H1 (cell line): ENCODE results near the gene WDR48. TPM values are rescaled to one million over a fixed set of nuclear protein-coding genes. Genes with fewer than 3 reads are reported as not detected.

Source experiments
- CTCF ChIA-PET: fragments of 300-600 bp; sonication (Branson Sonifier 250); formaldehyde crosslinking; loops from one replicate; lab custom pipeline; 2021; ENCODE audit not compliant: partially characterized antibody; lab: Charles Lee
- POLR2A ChIA-PET: fragments of 300-600 bp; sonication (Branson Sonifier 250); formaldehyde crosslinking; loops from one replicate; lab custom pipeline; 2021; ENCODE audit warnings: inconsistent platforms; ENCODE audit not compliant: partially characterized antibody; lab: Charles Lee
- DNase-seq, 2 experiments: peaks; one replicate each; pipeline versions ENCODE4 v3.0.0 to v3.0.0-alpha.2; 2010 to 2022; ENCODE audit warnings: low spot score in 2 of 2, low read depth in 1 of 2, mixed read lengths in 1 of 2
- FAIRE-seq: peaks from 2 replicates; lab custom pipeline; 2011; peaks lifted over from hg19 to GRCh38; lab: Jason Lieb, UNC
- H2AFZ ChIP-seq: 2 replicates; pipeline ENCODE4 v1.8.1; 2012; ENCODE audit warnings: low read length, inconsistent platforms
- H2AK5ac ChIP-seq: 2 replicates; pipeline ENCODE4 v1.6.1; 2013; ENCODE audit warnings: low read depth, low read length
- H2BK120ac ChIP-seq: replicated peaks from 2 replicates; pipeline ENCODE3; 2013; ENCODE audit warnings: low read depth, low read length, inconsistent platforms
- H2BK12ac ChIP-seq: 2 replicates; pipeline ENCODE4 v1.6.1; 2013; ENCODE audit warnings: low read depth, low read length
- H2BK15ac ChIP-seq: 2 replicates; pipeline ENCODE4 v1.6.1; 2013; ENCODE audit warnings: low read length
- H2BK20ac ChIP-seq: 2 replicates; pipeline ENCODE4 v1.6.1; 2013; ENCODE audit warnings: low read length
- H2BK5ac ChIP-seq: 2 replicates; pipeline ENCODE4 v1.6.1; 2013; ENCODE audit warnings: low read depth, low read length
- H3K14ac ChIP-seq: 2 replicates; pipeline ENCODE4 v1.6.1; 2013; ENCODE audit warnings: inconsistent platforms; ENCODE audit not compliant: insufficient read length
- H3K18ac ChIP-seq: 2 replicates; pipeline ENCODE4 v1.6.1; 2013; ENCODE audit warnings: low read length; ENCODE audit errors: extremely low read depth
- H3K23ac ChIP-seq: 2 replicates; pipeline ENCODE4 v1.6.1; 2013; ENCODE audit warnings: inconsistent platforms; ENCODE audit not compliant: insufficient read length
- H3K23me2 ChIP-seq: 2 replicates; pipeline ENCODE4 v1.6.1; 2013; ENCODE audit warnings: low read depth, low read length
- H3K27ac ChIP-seq: 2 replicates; pipeline ENCODE4 v1.6.1; 2011; ENCODE audit warnings: low read depth, low read length, inconsistent platforms
- H3K27me3 ChIP-seq, 4 experiments: replicated peaks in 1 of 4; 1 replicate in 1 of 4; 2 replicates in 3 of 4; pipeline versions ENCODE4 v1.6.1 to v1.8.1; 2011 to 2013; ENCODE audit warnings: low read length in 3 of 4, mild to moderate bottlenecking in 3 of 4, inconsistent platforms in 2 of 4, mixed read lengths in 2 of 4, moderate library complexity in 1 of 4; ENCODE audit not compliant: control insufficient read depth in 3 of 4, insufficient read depth in 3 of 4; ENCODE audit errors: extremely low read depth in 1 of 4
- H3K36me3 ChIP-seq, 4 experiments: 2 replicates each; pipeline versions ENCODE4 v1.6.1 to v1.8.1; 2011 to 2013; ENCODE audit warnings: mild to moderate bottlenecking in 4 of 4, low read length in 3 of 4, moderate library complexity in 2 of 4, control low read depth in 1 of 4, inconsistent platforms in 1 of 4; ENCODE audit not compliant: insufficient read depth in 4 of 4, control insufficient read depth in 2 of 4
- H3K4ac ChIP-seq: replicated peaks from 2 replicates; pipeline ENCODE3; 2013; ENCODE audit warnings: low read length, low read depth, mixed read lengths, inconsistent platforms; ENCODE audit not compliant: insufficient read length
- H3K4me1 ChIP-seq, 4 experiments: replicated peaks in 1 of 4; 1 replicate in 1 of 4; 2 replicates in 3 of 4; pipeline versions ENCODE4 v1.6.1 to v1.8.1; 2011 to 2013; ENCODE audit warnings: low read length in 3 of 4, inconsistent platforms in 2 of 4, mixed read lengths in 1 of 4; ENCODE audit not compliant: insufficient read depth in 4 of 4, control insufficient read depth in 3 of 4
- H3K4me2 ChIP-seq, 2 experiments: 2 replicates each; pipeline versions ENCODE4 v1.6.1 to v1.8.1; 2011 to 2013; ENCODE audit warnings: low read depth in 2 of 2, low read length in 2 of 2, control low read depth in 1 of 2, inconsistent platforms in 1 of 2, mild to moderate bottlenecking in 1 of 2; ENCODE audit not compliant: insufficient read depth in 1 of 2
- H3K4me3 ChIP-seq, 4 experiments: fragments of 200-600, 300-600 bp in 1 of 4; sonication (generic), shearing (Covaris generic), sonication (Bioruptor Twin) in 1 of 4; 2 replicates each; pipeline versions ENCODE4 v1.5.1 to v1.8.1; 2011 to 2016; ENCODE audit warnings: low read length in 4 of 4, low read depth in 3 of 4, control low read depth in 2 of 4, inconsistent platforms in 2 of 4, mild to moderate bottlenecking in 2 of 4, mixed read lengths in 1 of 4, moderate library complexity in 1 of 4; ENCODE audit not compliant: insufficient read depth in 2 of 4; ENCODE audit errors: extremely low read depth in 1 of 4
- H3K56ac ChIP-seq: replicated peaks from 2 replicates; pipeline ENCODE3; 2013; ENCODE audit warnings: low read depth, mild to moderate bottlenecking, mixed read lengths, low read length, inconsistent platforms; ENCODE audit not compliant: insufficient read length
- H3K79me1 ChIP-seq: 2 replicates; pipeline ENCODE4 v1.6.1; 2013; ENCODE audit warnings: low read depth, low read length, control low read depth
- H3K79me2 ChIP-seq, 2 experiments: 2 replicates each; pipeline versions ENCODE4 v1.6.1 to v1.8.1; 2012 to 2013; ENCODE audit warnings: low read length in 2 of 2, mild to moderate bottlenecking in 2 of 2, inconsistent platforms in 1 of 2; ENCODE audit not compliant: insufficient read depth in 2 of 2, control insufficient read depth in 1 of 2
- H3K9ac ChIP-seq, 4 experiments: replicated peaks in 1 of 4; 1 replicate in 1 of 4; 2 replicates in 3 of 4; pipeline versions ENCODE4 v1.6.1 to v1.8.1; 2011 to 2013; ENCODE audit warnings: low read depth in 3 of 4, low read length in 3 of 4, control low read depth in 2 of 4, mild to moderate bottlenecking in 2 of 4, moderate library complexity in 2 of 4, inconsistent platforms in 1 of 4; ENCODE audit errors: extremely low read depth in 1 of 4
- H3K9me3 ChIP-seq, 2 experiments: 2 replicates each; pipeline versions ENCODE4 v1.6.1 to v1.8.1; 2012 to 2013; ENCODE audit warnings: mild to moderate bottlenecking in 2 of 2, moderate library complexity in 2 of 2, control low read depth in 1 of 2, inconsistent platforms in 1 of 2, low read depth in 1 of 2, low read length in 1 of 2, mixed read lengths in 1 of 2; ENCODE audit not compliant: insufficient read depth in 2 of 2
- H4K20me1 ChIP-seq, 2 experiments: replicated peaks in 1 of 2; 2 replicates each; pipeline versions ENCODE3 to v1.8.1; 2011 to 2013; ENCODE audit warnings: inconsistent platforms in 2 of 2, low read length in 2 of 2, mild to moderate bottlenecking in 1 of 2; ENCODE audit not compliant: insufficient read depth in 2 of 2, control insufficient read depth in 1 of 2
- H4K5ac ChIP-seq: 2 replicates; pipeline ENCODE4 v1.6.1; 2013; ENCODE audit warnings: low read length, low read depth, mixed read lengths, inconsistent platforms; ENCODE audit not compliant: insufficient read length
- H4K8ac ChIP-seq: 2 replicates; pipeline ENCODE4 v1.8.0; 2013; ENCODE audit warnings: mild to moderate bottlenecking, moderate library complexity, low read length, inconsistent platforms; ENCODE audit not compliant: insufficient read depth; ENCODE audit errors: extremely low read depth
- H4K91ac ChIP-seq: replicated peaks from 2 replicates; pipeline ENCODE3; 2013; ENCODE audit warnings: low read length, mixed read lengths, inconsistent platforms; ENCODE audit not compliant: insufficient read length
- NANOG ChIP-seq: IDR thresholded peaks from 2 replicates; pipeline ENCODE4 v1.6.1; 2011; ENCODE audit warnings: low read length, low read depth, mild to moderate bottlenecking, inconsistent platforms; ENCODE audit not compliant: insufficient read depth, poor library complexity, severe bottlenecking
- POLR2AphosphoS5 ChIP-seq: IDR thresholded peaks from 2 replicates; pipeline ENCODE4 v1.6.1; 2011; ENCODE audit warnings: low read depth, low read length
- WGBS, 2 experiments: shearing (Covaris generic) in 1 of 2; methylation state at CpG; one replicate each; pipeline versions ENCODE4 v1.1.6 to v1.1.7; 2013 to 2015; ENCODE audit warnings: low lambda C conversion rate in 2 of 2, mixed read lengths in 2 of 2, inconsistent platforms in 1 of 2, low coverage in 1 of 2, missing lambda C conversion rate in 1 of 2; ENCODE audit not compliant: insufficient replicate concordance in 2 of 2, insufficient coverage in 1 of 2, insufficient read length in 1 of 2; ENCODE audit errors: extremely low coverage in 1 of 2, missing lambda C conversion rate in 1 of 2; 5-methylcytosine and 5-hydroxymethylcytosine counted together
- polyA plus RNA-seq, 7 experiments: library from polyadenylated mRNA; depleted of rRNA in 3 of 7; stranded (reverse) in 5 of 7; unstranded in 2 of 7; fragments of >200 nt in 5 of 7; fragments of 200-250 nt in 2 of 7; gene quantifications; 1 replicate in 5 of 7; 2 replicates in 1 of 7; 4 replicates in 1 of 7; pipeline versions ENCODE4 v1.2.1 to v1.2.3, GENCODE V29; 2011 to 2013; ENCODE audit warnings: missing spikeins in 2 of 7, mixed read lengths in 2 of 7
- total RNA-seq: library from RNA; stranded (reverse); fragmentation: NEBNext Ultra II Directional; extraction: Animal tissue kit (Norgen Biotek cat#: 25700); gene quantifications from 2 replicates; pipeline ENCODE4 v1.2.1, GENCODE V29; 2021

WDR48 gene
- total and polyA plus RNA-seq, 2 of the 8 experiments (the other 6 are each of a cell fraction or from before 2014, with no cell fraction given), result 21.2 to 54.1 TPM

- Histone ChIP-seq H3K9me3 (no peaks in the 10 kb centered on the region), H3K79me1 (peaks cover 2% of the 10 kb centered on the region; the same call in 1 of the 2 replicates), H4K20me1 (peaks cover 0 to 13% of the 10 kb centered on the region in 2 experiments), H3K18ac (no peak overlapping the region), H3K4ac (no peak overlapping the region), H3K4me3 (no peak overlapping the region), H2BK120ac (no peak overlapping the region), H3K4me2 (no peak overlapping the region), H2BK12ac (no peak overlapping the region), H3K27me3 (no peaks in the 10 kb centered on the region), H3K56ac (no peak overlapping the region), H4K91ac (no peak overlapping the region), H3K23me2 (no peaks in the 10 kb centered on the region), H3K23ac (no peak overlapping the region), H2AFZ (no peak overlapping the region), H2BK15ac (no peak overlapping the region), H2AK5ac (no peak overlapping the region), H4K5ac (no peak overlapping the region), H4K8ac (no peak overlapping the region), H2BK20ac (no peak overlapping the region), H3K79me2 (no peaks in the 10 kb centered on the region), H3K9ac (no peak overlapping the region), H3K27ac (no peak overlapping the region; the same call in 1 of the 2 replicates), H3K14ac (no peak overlapping the region), H2BK5ac (no peak overlapping the region; the same call in 1 of the 2 replicates), H3K4me1 (peaks cover 0 to 3% (median 0%) of the 10 kb centered on the region in 4 experiments; a peak in 2 of 7 replicates), H3K36me3 (peaks cover 14 to 43% (median 21%) of the 10 kb centered on the region in 4 experiments; a peak in 6 of 8 replicates)
- CTCF ChIA-PET, result interaction anchor here (0.6 to 1.7 kb wide), 5 partner anchors 9 to 151 kb away, joined by 3 to 8 read pairs (median 4); no protein-coding TSS in a partner anchor
- no peak for TF ChIP-seq NANOG
- 0 out of 2 replicates have a peak, but pooled peaks have one; percentile 15 for TF ChIP-seq POLR2AphosphoS5
- POLR2A ChIA-PET, result interaction anchor here (2.8 kb wide), 1 partner anchor 9 kb away, joined by 16 read pairs; no protein-coding TSS in a partner anchor
- WGBS, 2 experiments, result 94% methylated on average over 2 of the region's 4 CpGs; no CpG with 5 or more reads in 1 of the 2 experiments
- no peak for DNase-seq
- FAIRE-seq, result no peak
These were observed 89.6 kb downstream of the WDR48 start for GRCh38 chr3:39141171-39141995.
